Rectal smooth muscle tissue (tissue), 1 donor: ENCODE measurements around the gene GRID1.
"Not testable (repeated sequence)": the region's sequence is repeated elsewhere in the genome, so short reads cannot be mapped to it uniquely, and the experiment has no call there.

ENCODE experiments used
- H3K27ac ChIP-seq: one replicate; pipeline ENCODE4 v1.7.0; 2013; ENCODE audit warnings: low read depth, low read length, inconsistent platforms
- H3K27me3 ChIP-seq: one replicate; pipeline ENCODE4 v1.7.0; 2013; ENCODE audit warnings: low read length; ENCODE audit not compliant: control insufficient read depth, insufficient read depth
- H3K36me3 ChIP-seq: one replicate; pipeline ENCODE4 v1.7.0; 2013; ENCODE audit warnings: low read length; ENCODE audit not compliant: control insufficient read depth, insufficient read depth
- H3K4me1 ChIP-seq: one replicate; pipeline ENCODE4 v1.7.0; 2013; ENCODE audit warnings: low read length; ENCODE audit not compliant: control insufficient read depth, insufficient read depth
- H3K4me3 ChIP-seq: one replicate; pipeline ENCODE4 v1.7.0; 2013; ENCODE audit warnings: low read length
- H3K9ac ChIP-seq: one replicate; pipeline ENCODE4 v1.7.0; 2013; ENCODE audit warnings: low read length

Gene GRID1

GRCh38 chr10:85851934-85852333 lies 514.7 kb downstream of the GRID1 start:
- no peak overlapping the region for H3K27ac ChIP-seq
- no peak overlapping the region for H3K4me3 ChIP-seq

GRCh38 chr10:85851325-85851724 lies 515.3 kb downstream of the GRID1 start:
- H3K4me1 ChIP-seq: no peaks in the 10 kb centered on the region
- no peak overlapping the region for H3K9ac ChIP-seq
- no peaks in the 10 kb centered on the region for H3K27me3 ChIP-seq

More at GRCh38 chr10:85851934-85852333, 514.7 kb downstream of the GRID1 start:
- H3K4me1 ChIP-seq: no peaks in the 10 kb centered on the region
- no peak overlapping the region for H3K9ac ChIP-seq
- H3K27me3 ChIP-seq: no peaks in the 10 kb centered on the region
- H3K36me3 ChIP-seq: no peaks in the 10 kb centered on the region

GRCh38 chr10:85850736-85851135 lies 515.9 kb downstream of the GRID1 start:
- no peak overlapping the region for H3K27ac ChIP-seq
- no peak overlapping the region for H3K4me3 ChIP-seq
- H3K9ac ChIP-seq: no peak overlapping the region

More at GRCh38 chr10:85851325-85851724, 515.3 kb downstream of the GRID1 start:
- H3K4me3 ChIP-seq: no peak overlapping the region
- no peaks in the 10 kb centered on the region for H3K36me3 ChIP-seq
- no peak overlapping the region for H3K27ac ChIP-seq

GRCh38 chr10:85849315-85849714 lies 517.3 kb downstream of the GRID1 start:
- H3K9ac ChIP-seq: no peak overlapping the region
- no peaks in the 10 kb centered on the region for H3K27me3 ChIP-seq
- H3K4me1 ChIP-seq: no peaks in the 10 kb centered on the region
- H3K4me3 ChIP-seq: no peak overlapping the region
- H3K36me3 ChIP-seq: no peaks in the 10 kb centered on the region
- H3K27ac ChIP-seq: no peak overlapping the region

More at GRCh38 chr10:85850736-85851135, 515.9 kb downstream of the GRID1 start:
- no peaks in the 10 kb centered on the region for H3K4me1 ChIP-seq
- no peaks in the 10 kb centered on the region for H3K27me3 ChIP-seq
- no peaks in the 10 kb centered on the region for H3K36me3 ChIP-seq

- Histone ChIP-seq H3K27me3 (no peaks in the 10 kb centered on the region), H3K36me3 (no peaks in the 10 kb centered on the region), H3K9ac (no peak overlapping the region), H3K4me1 (no peaks in the 10 kb centered on the region), H3K4me3 (no peak overlapping the region), H3K27ac (no peak overlapping the region)
Measured at GRCh38 chr10:85848756-85849155, 517.8 kb downstream of the GRID1 start.

- H3K36me3 ChIP-seq: no peaks in the 10 kb centered on the region
- no peak overlapping the region for H3K27ac ChIP-seq
- no peaks in the 10 kb centered on the region for H3K4me1 ChIP-seq
- H3K27me3 ChIP-seq: no peaks in the 10 kb centered on the region
- no peak overlapping the region for H3K4me3 ChIP-seq
- H3K9ac ChIP-seq: no peak overlapping the region
Measured at GRCh38 chr10:85847085-85847484, 519.5 kb downstream of the GRID1 start.

- not testable (repeated sequence) for H3K27me3 ChIP-seq, H3K27ac ChIP-seq, H3K4me3 ChIP-seq, H3K4me1 ChIP-seq, H3K36me3 ChIP-seq, H3K9ac ChIP-seq
Measured at GRCh38 chr10:85838660-85839059, 527.9 kb downstream of the GRID1 start.

- Histone ChIP-seq H3K4me1 (no peaks in the 10 kb centered on the region), H3K4me3 (no peak overlapping the region), H3K27ac (no peak overlapping the region), H3K9ac (no peak overlapping the region), H3K27me3 (no peaks in the 10 kb centered on the region), H3K36me3 (no peaks in the 10 kb centered on the region)
Measured at GRCh38 chr10:85832988-85833387, 533.6 kb downstream of the GRID1 start.

GRCh38 chr10:85831422-85831821 lies 535.2 kb downstream of the GRID1 start:
- Histone ChIP-seq H3K9ac (no peak overlapping the region), H3K4me1 (no peaks in the 10 kb centered on the region), H3K36me3 (no peaks in the 10 kb centered on the region), H3K27me3 (no peaks in the 10 kb centered on the region), H3K27ac (no peak overlapping the region), H3K4me3 (no peak overlapping the region)

- no peaks in the 10 kb centered on the region for H3K27me3 ChIP-seq
- H3K9ac ChIP-seq: no peak overlapping the region
- no peak overlapping the region for H3K4me3 ChIP-seq
- no peak overlapping the region for H3K27ac ChIP-seq
- H3K4me1 ChIP-seq: no peaks in the 10 kb centered on the region
- H3K36me3 ChIP-seq: no peaks in the 10 kb centered on the region
Measured at GRCh38 chr10:85826377-85826776, 540.2 kb downstream of the GRID1 start.

GRCh38 chr10:85811405-85811804 lies 555.2 kb downstream of the GRID1 start:
- H3K4me1 ChIP-seq: no peaks in the 10 kb centered on the region
- H3K36me3 ChIP-seq: no peaks in the 10 kb centered on the region
- H3K9ac ChIP-seq: no peak overlapping the region
- H3K4me3 ChIP-seq: no peak overlapping the region
- H3K27me3 ChIP-seq: no peaks in the 10 kb centered on the region
- no peak overlapping the region for H3K27ac ChIP-seq

- Histone ChIP-seq H3K4me1 (no peaks in the 10 kb centered on the region), H3K4me3 (no peak overlapping the region), H3K36me3 (no peaks in the 10 kb centered on the region)
Measured at GRCh38 chr10:85810674-85811073, 555.9 kb downstream of the GRID1 start.

GRCh38 chr10:85795460-85795859 lies 571.1 kb downstream of the GRID1 start:
- H3K4me1 ChIP-seq: peaks cover 6% of the 10 kb centered on the region
- no peaks in the 10 kb centered on the region for H3K36me3 ChIP-seq
- no peak overlapping the region for H3K9ac ChIP-seq
- no peak overlapping the region for H3K27ac ChIP-seq
- H3K27me3 ChIP-seq: no peaks in the 10 kb centered on the region
- no peak overlapping the region for H3K4me3 ChIP-seq

More at GRCh38 chr10:85810674-85811073, 555.9 kb downstream of the GRID1 start:
- H3K27ac ChIP-seq: no peak overlapping the region
- no peaks in the 10 kb centered on the region for H3K27me3 ChIP-seq
- H3K9ac ChIP-seq: no peak overlapping the region
